ENCODE measurements around the gene RASSF1.
A peak's percentile ranks its signal among the peaks of the same experiment; 100 is the strongest.
"Not testable (repeated sequence)": the region's sequence is repeated elsewhere in the genome, so short reads cannot be mapped to it uniquely, and the experiment has no call there.

The RASSF1 gene

GRCh38 chr3:50323614-50324199 is 16.9 kb downstream of the RASSF1 start:
- DNase-seq (ENCODE audit: low read depth in 2 of 2), result no peak

DNA sequence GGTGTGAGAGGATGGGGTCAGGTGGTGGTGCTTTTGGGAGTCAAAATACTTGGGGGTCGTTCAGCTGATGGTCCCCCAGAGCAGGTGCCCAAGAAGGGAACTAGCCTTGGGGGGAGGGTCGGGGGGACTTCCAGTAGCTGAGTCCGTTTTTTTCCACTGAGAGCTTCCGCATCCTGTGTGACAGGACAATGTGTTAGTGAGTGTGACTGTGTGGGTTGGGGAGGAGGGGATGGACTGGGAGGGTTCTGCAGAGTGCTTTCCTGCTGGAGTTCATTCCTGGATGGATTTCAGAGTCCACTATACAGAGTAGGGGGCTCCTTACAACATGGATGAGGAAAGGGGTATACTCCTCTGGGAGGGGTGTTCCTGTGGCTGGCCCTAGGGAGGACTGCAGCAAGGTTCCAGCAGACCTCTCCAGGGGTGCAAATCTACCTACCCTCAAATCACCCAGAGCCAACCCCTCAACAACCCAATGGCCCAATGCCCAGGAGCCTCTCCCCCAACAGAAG is 17.5 kb downstream of the RASSF1 start:
- DNase-seq (ENCODE audit: low read depth in 2 of 2), result no peak

DNA sequence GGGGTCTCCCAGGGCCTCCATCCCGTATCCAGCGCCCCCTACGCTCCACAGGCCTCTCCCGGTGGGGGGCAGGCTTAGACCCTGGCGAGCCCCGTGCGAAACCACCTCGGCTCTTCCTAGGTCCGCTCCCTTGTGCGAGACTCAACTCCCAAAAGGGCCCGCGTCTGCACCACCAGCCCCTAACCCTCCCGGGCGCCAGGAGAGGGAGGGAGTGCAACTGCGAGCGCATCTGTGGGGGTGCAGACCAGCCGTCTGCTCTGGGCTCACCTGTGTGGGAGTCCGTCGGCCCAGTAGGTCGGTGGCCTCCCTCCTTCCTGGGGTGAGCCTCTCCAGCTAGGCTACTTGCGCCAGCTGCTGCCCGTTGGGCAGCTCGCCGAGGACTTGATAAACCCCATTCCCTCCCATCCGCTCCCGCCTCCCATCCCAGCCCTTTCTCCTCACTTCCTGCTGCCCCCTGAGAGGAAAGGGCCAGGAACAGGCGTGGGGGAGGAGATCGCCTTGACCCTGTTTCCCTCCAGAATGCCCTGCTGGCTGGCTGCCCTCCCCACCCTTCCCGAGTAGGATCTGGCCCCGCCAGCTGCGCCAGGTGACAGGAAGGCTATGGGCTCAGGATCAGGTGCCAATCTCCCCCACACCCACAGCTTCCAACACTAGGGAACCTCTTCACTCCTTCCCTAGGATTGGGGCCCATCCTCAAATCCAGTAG is 18.1 kb downstream of the RASSF1 start, which contains the start of gene HYAL2:
TSS of gene HYAL2 (minus strand) at position 360 of the 706 bp plus-strand sequence. CDS start 2,256 bp downstream, outside the sequence.
- no peak for DNase-seq (ENCODE audit: low read depth in 2 of 2)

DNA sequence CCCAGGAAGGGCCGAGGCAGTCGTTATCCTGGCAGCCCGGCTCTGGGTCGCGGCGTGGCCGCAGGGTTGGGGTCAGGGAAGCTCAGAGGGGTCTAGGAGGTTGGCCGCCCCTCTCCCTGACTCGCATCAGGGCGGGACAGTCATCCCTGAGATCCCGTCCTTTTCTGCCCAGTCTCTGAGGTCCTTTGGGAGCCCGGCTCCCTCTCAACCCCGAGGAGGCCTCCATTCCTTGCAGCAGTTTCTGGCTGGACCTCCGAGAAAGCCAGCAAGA is 18.6 kb downstream of the RASSF1 start:
- DNase-seq (ENCODE audit: low read depth in 2 of 2), result no peak

- DNase-seq (ENCODE audit: low read depth in 2 of 2), result peak; percentile 74 to 76
Measured at GRCh38 chr3:50321336-50322114, 19.1 kb downstream of the RASSF1 start.

DNA sequence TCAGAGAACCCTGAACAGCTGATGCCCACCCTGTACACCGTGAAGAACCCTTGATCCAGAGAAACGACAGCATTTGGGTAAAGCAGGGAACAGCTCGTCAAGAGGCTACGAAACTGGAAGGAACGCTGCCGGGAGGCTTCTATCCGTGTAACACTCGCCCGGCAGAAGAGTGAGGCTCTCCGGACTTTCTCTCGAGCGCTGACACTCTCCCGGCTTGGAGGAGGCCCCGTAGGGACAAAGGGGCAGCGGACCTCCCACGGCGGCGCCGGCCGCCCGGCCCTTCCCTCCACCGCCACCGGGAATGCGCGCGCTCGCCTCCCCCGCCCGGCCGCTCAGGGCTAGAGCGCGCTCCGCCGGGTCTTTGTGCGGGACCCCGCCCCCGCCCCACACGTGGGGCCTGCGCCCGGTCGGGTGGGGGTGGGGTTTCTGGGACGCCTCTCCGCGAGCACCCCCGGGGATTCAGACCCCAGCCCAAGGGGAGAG is 19.7 kb downstream of the RASSF1 start:
- peak; percentile 54 to 55 for DNase-seq (ENCODE audit: low read depth in 2 of 2)

DNA sequence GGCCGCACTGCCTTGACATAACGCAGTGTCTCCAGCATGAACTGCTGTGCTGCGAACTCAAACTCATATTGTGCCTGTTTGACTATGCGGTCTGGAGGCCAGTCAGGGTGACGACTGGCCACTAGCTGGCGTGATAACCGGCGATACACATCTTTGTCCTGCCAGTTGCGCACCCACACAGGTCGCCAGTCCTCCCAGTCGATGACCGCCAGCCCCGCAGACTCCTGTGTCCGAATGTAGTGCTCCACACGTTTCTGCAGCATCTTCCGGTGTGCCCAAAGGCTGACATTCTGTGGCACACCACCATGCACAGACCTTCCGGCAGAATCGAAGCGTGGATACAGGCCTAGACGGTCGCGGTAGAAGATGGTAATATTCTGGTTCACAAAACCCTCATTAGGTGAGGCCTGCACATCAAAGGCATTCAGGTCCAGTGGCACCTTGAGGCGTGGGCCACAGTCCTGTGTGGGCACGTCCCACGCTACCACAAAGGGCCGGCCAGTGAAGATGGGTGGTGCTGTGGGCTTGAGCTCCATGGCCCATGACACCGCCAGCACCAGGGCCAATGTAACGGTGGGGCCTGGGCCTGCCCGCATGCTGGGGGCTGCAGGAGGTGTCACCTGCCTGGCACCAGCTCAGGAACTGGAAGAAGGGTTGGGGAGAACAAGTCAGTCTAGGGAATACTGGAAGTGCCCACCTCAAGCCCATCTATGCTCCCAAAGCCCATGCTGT is 20.6 kb downstream of the RASSF1 start:
- no peak for DNase-seq (ENCODE audit: low read depth in 2 of 2)

DNA sequence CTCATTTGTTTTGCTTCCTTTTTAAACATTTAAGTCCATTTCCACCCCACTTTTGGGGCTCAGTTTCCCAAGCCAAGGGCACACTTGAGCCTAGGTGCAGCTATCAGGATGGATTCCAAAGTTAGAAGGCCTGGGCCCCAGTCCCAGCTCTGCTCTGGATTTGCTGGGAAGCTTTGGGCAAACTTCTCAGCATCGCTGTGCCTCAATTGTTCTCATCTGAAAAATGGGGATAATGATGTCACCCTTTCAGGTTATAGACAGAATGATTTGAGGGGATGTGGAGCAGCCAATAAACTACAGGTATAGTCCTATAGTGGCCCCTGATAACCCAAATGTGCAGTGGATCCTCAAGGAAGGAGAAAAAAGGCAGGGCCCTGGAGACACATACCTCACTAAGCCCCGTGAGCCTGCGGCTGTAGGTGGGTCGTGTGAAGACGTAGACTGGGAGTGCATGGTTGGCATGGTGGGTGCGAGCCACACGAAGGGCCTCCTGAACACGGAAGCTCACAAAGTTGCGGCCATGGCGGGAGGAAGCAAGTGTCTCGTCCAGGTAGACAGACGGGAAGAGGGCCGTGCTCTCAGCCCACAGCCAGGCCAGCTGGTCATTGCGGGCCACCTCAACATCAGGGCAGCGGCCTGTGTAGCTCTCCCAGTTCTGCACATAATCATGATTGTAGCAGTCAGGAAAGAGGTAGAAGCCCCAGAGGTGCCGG is 21.3 kb downstream of the RASSF1 start:
- no peak for DNase-seq (ENCODE audit: low read depth in 2 of 2)

DNA sequence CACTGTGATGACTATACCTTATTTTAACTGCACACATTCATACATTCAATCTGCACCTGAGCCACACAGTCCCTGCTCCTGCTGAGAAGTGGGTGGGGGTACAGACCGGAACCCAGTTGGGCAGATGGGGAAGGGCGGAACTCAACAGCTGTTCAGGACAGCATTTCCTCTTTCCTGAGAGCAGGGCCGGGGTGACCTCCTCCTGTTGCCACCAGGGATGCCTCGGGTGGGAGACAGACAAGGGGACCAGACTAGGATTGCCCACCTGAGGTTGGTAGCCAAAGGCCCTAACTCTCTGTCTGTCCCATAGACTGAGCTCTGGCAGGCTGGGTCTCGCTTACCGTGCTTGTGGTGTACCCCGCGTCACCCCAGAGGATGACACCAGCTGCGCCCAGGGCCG is 22.0 kb downstream of the RASSF1 start:
- no peak for DNase-seq (ENCODE audit: low read depth in 2 of 2)

- DNase-seq (ENCODE audit: low read depth in 2 of 2), result no peak
Measured at GRCh38 chr3:50318163-50318562, 22.5 kb downstream of the RASSF1 start.

DNA sequence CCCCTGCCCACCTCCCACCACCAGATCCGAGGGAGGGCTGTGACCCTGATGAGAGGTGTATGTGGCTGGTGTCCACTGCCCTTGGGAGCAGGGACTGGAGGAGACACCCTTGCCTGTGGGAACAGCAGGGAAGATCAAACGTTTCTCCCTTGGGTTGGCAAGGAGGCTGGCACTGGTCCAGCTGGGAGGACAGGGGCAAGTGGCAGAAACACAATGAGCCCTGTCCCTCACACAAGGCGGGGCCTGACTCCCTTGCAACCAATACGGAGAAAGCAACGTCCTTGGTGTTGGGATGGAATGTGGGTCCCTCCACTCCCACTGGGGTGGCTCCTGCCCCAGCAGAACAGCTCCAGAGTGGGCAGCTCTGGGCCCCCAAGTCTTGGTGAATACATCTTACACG is 23.3 kb downstream of the RASSF1 start:
- DNase-seq (ENCODE audit: low read depth in 2 of 2), result no peak

DNA sequence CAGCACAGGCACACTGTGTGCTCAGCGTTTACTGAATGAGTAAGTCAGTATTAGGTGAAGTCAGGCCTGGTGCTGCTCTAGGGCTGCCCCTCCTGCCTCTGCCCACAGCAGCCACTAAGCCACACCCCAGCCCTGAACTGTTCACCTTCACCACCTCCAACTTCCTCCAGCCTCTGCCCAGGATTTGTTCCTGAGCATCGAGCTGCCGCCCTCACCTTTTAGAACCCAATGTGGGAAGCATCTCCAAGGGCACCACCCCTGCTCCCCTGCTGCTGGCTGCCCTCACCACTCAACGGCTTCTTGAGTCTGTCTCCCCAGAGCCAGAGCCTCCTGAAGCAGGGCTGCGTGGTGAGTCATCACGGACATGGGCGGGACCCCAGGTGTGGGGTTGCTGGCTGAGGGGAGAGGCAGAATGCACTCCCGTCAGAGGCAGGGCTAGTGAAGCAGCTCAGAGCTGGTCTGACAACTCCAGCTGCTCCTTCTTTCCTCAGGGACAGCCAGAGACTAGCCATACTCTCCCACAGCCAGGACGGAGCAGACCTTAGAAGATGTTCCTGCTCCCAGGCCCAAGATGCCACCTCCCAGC is 23.9 kb downstream of the RASSF1 start:
- DNase-seq (ENCODE audit: low read depth in 2 of 2), result peak in 1 of 2 donors; percentile 34

GRCh38 chr3:50314816-50315215 is 25.8 kb downstream of the RASSF1 start:
- DNase-seq (ENCODE audit: low read depth in 2 of 2), result no peak

GRCh38 chr3:50314342-50314741 is 26.3 kb downstream of the RASSF1 start:
- no peak for DNase-seq (ENCODE audit: low read depth in 2 of 2)

DNA sequence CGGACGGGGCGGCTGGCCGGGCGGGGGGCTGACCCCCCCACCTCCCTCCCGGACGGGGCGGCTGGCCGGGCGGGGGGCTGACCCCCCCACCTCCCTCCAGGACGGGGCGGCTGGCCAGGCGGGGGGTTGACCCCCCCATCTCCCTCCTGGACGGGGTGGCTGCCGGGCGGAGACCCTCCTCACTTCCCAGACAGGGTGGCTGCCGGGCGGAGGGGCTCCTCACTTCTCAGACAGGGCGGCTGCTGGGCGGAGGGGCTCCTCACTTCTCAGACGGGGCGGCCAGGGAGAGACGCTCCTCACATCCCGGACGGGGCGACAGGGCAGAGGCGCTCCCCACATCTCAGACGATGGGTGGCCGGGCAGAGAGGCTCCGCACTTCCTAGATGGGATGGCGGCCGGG is 28.6 kb downstream of the RASSF1 start:
- not testable (repeated sequence) for DNase-seq (ENCODE audit: low read depth in 2 of 2)

- no peak for DNase-seq (ENCODE audit: low read depth in 2 of 2)
Measured at GRCh38 chr3:50304601-50305000, 36.0 kb downstream of the RASSF1 start.

DNA sequence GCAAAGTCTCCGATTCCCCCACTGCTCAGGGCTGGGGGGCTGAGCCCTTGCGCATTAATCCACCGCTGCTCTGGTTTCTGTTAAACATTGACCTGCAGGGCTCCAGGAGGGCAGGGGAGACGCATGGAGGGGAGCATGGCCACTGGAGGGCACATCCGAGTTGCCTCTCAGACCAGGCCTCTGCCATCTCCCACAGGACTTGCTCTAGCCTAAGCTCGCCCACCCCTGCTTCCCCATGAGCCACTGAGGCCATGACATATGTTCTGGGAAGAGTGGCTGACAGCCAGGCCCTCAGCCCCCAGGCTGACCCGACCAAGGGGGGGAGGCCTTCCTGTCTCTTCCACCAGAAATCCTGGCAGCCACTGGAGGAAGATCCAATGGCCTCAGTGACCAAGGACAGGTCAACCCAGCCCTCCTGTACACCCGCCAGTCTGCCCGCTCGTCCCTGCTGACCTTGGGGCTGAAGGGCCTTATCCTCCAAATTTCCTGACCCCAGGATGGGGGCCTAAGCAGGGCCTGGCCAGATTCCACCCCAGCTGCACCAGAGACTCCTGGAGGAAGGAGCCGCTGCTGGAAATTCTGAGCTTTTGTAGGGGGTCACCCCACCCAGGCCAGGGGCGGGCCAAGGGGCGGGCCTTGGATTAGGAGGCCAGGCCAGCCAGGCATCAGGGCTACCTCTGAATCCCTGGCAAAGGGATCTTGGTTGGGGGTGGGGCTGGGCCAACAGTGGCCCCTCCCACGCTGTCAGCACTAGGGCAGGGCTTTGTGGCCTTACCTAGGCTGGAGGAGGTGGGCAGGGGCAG is 37.4 kb downstream of the RASSF1 start, which contains the start of gene HYAL1:
TSS of gene HYAL1 (minus strand) at position 562 of the 803 bp plus-strand sequence. CDS start 618 bp downstream, outside the sequence.
- no peak for DNase-seq (ENCODE audit: low read depth in 2 of 2)

- DNase-seq (ENCODE audit: low read depth in 2 of 2), result no peak
Measured at GRCh38 chr3:50302095-50303012, 38.3 kb downstream of the RASSF1 start.

All from activated CD4-positive, alpha-beta T cell treated with anti-CD3 and anti-CD28 coated beads for 24 hours (primary cell).